H9 (cell line): Measurements from ENCODE around the gene FREM1. TPM values are rescaled to one million over a fixed set of nuclear protein-coding genes. Genes with fewer than 3 reads are reported as not detected.

Source experiments
- DNase-seq: peaks from one replicate; pipeline ENCODE4 v3.0.0-alpha.2; 2017
- H2AFZ ChIP-seq: one replicate; pipeline ENCODE4 v1.6.1; 2013; ENCODE audit warnings: mild to moderate bottlenecking, low read length, control low read depth, moderate library complexity
- H2AK5ac ChIP-seq: 2 replicates; pipeline ENCODE4 v1.6.1; 2013; ENCODE audit warnings: low read length, control low read depth, mixed read lengths; ENCODE audit not compliant: insufficient read length
- H2BK120ac ChIP-seq: one replicate; pipeline ENCODE4 v1.6.1; 2013; ENCODE audit warnings: low read depth, mild to moderate bottlenecking, low read length, control low read depth, inconsistent platforms; ENCODE audit not compliant: poor library complexity, severe bottlenecking
- H2BK12ac ChIP-seq: 2 replicates; pipeline ENCODE4 v1.6.1; 2013; ENCODE audit warnings: low read length, control low read depth, mixed read lengths, low read depth; ENCODE audit not compliant: insufficient read length
- H2BK15ac ChIP-seq: 2 replicates; pipeline ENCODE4 v1.6.1; 2013; ENCODE audit warnings: low read depth, low read length, control low read depth
- H2BK20ac ChIP-seq: one replicate; pipeline ENCODE4 v1.6.1; 2013; ENCODE audit warnings: low read depth, mild to moderate bottlenecking, low read length, control low read depth, inconsistent platforms; ENCODE audit not compliant: poor library complexity, severe bottlenecking
- H2BK5ac ChIP-seq: 2 replicates; pipeline ENCODE4 v1.6.1; 2013; ENCODE audit warnings: low read length, control low read depth, mixed read lengths; ENCODE audit not compliant: insufficient read length
- H3K14ac ChIP-seq: 2 replicates; pipeline ENCODE4 v1.6.1; 2013; ENCODE audit warnings: low read length, control low read depth; ENCODE audit not compliant: insufficient read depth
- H3K18ac ChIP-seq: 2 replicates; pipeline ENCODE4 v1.6.1; 2013; ENCODE audit warnings: low read depth, mild to moderate bottlenecking, mixed read lengths, low read length, control low read depth; ENCODE audit not compliant: insufficient read length
- H3K23ac ChIP-seq: 2 replicates; pipeline ENCODE4 v1.6.1; 2013; ENCODE audit warnings: low read length, control low read depth, mixed read lengths, low read depth; ENCODE audit not compliant: insufficient read length
- H3K23me2 ChIP-seq: 2 replicates; pipeline ENCODE4 v1.6.1; 2013; ENCODE audit warnings: low read depth, mild to moderate bottlenecking, mixed read lengths, low read length, control low read depth; ENCODE audit not compliant: insufficient read length, poor library complexity, severe bottlenecking
- H3K27ac ChIP-seq: 2 replicates; pipeline ENCODE4 v1.5.1; 2013; ENCODE audit warnings: low read length, control low read depth, mixed read lengths, low read depth; ENCODE audit not compliant: insufficient read length
- H3K27me3 ChIP-seq: 2 replicates; pipeline ENCODE4 v1.6.1; 2013; ENCODE audit warnings: low read length, control low read depth, inconsistent platforms; ENCODE audit not compliant: insufficient read depth
- H3K4ac ChIP-seq: 2 replicates; pipeline ENCODE4 v1.6.1; 2013; ENCODE audit warnings: low read depth, mild to moderate bottlenecking, control low read depth, inconsistent platforms, low read length, moderate library complexity
- H3K4me1 ChIP-seq: 2 replicates; pipeline ENCODE4 v1.6.1; 2013; ENCODE audit warnings: low read length, control low read depth, inconsistent platforms; ENCODE audit not compliant: insufficient read depth
- H3K4me2 ChIP-seq: 2 replicates; pipeline ENCODE4 v1.6.1; 2013; ENCODE audit warnings: low read length, control low read depth, mixed read lengths; ENCODE audit not compliant: insufficient read length, insufficient read depth
- H3K56ac ChIP-seq: 2 replicates; pipeline ENCODE4 v1.6.1; 2013; ENCODE audit warnings: low read depth, mild to moderate bottlenecking, mixed read lengths, low read length, control low read depth; ENCODE audit not compliant: insufficient read length
- H3K79me1 ChIP-seq: 2 replicates; pipeline ENCODE4 v1.6.1; 2013; ENCODE audit warnings: low read depth, mild to moderate bottlenecking, moderate library complexity, low read length, control low read depth, inconsistent platforms; ENCODE audit not compliant: insufficient read depth, poor library complexity, severe bottlenecking
- H3K79me2 ChIP-seq: 2 replicates; pipeline ENCODE4 v1.6.1; 2013; ENCODE audit warnings: low read length, control low read depth, inconsistent platforms; ENCODE audit not compliant: insufficient read depth
- H3K9ac ChIP-seq: 2 replicates; pipeline ENCODE4 v1.6.1; 2013; ENCODE audit warnings: low read length, control low read depth, mixed read lengths; ENCODE audit not compliant: insufficient read length; ENCODE audit errors: extremely low read depth
- H3K9me3 ChIP-seq: one replicate; pipeline ENCODE4 v1.6.1; 2013; ENCODE audit warnings: low read depth, low read length, inconsistent platforms; ENCODE audit not compliant: control insufficient read depth
- H3T11ph ChIP-seq: one replicate; pipeline ENCODE4 v1.6.1; 2013; ENCODE audit warnings: mild to moderate bottlenecking, low read length, control low read depth, inconsistent platforms
- H4K20me1 ChIP-seq: one replicate; pipeline ENCODE4 v1.6.1; 2013; ENCODE audit not compliant: control insufficient read depth, insufficient read length, insufficient read depth
- H4K5ac ChIP-seq: 2 replicates; pipeline ENCODE4 v1.6.1; 2013; ENCODE audit warnings: low read depth, mild to moderate bottlenecking, mixed read lengths, low read length, control low read depth; ENCODE audit not compliant: insufficient read length
- H4K8ac ChIP-seq: replicated peaks from 2 replicates; pipeline ENCODE4 v1.6.1; 2013; ENCODE audit warnings: low read length, control low read depth, mixed read lengths, low read depth; ENCODE audit not compliant: insufficient read length
- H4K91ac ChIP-seq: 2 replicates; pipeline ENCODE4 v1.6.1; 2013; ENCODE audit warnings: low read depth, mild to moderate bottlenecking, moderate library complexity, mixed read lengths, low read length, control low read depth; ENCODE audit not compliant: insufficient read length
- H3K27ac Mint-ChIP-seq, 3 experiments: 2 replicates in 2 of 3; 3 replicates in 1 of 3; pipeline ENCODE4 v1.8.0; 2020 to 2021; ENCODE audit warnings: mixed read lengths in 3 of 3, mild to moderate bottlenecking in 1 of 3, moderate library complexity in 1 of 3
- H3K27me3 Mint-ChIP-seq: 2 replicates; pipeline ENCODE4 v1.8.0; 2021; ENCODE audit warnings: low read depth, mild to moderate bottlenecking, moderate library complexity, mixed read lengths
- H3K36me3 Mint-ChIP-seq, 3 experiments: 2 replicates in 2 of 3; 3 replicates in 1 of 3; pipeline ENCODE4 v1.8.0; 2020 to 2021; ENCODE audit warnings: low read depth in 3 of 3, mixed read lengths in 3 of 3; ENCODE audit not compliant: insufficient read depth in 1 of 3
- H3K4me1 Mint-ChIP-seq, 2 experiments: 2 replicates each; pipeline ENCODE4 v1.8.0; 2020; ENCODE audit warnings: mixed read lengths in 2 of 2
- H3K4me3 Mint-ChIP-seq, 2 experiments: 2 replicates in 1 of 2; 3 replicates in 1 of 2; pipeline ENCODE4 v1.8.0; 2020 to 2021; ENCODE audit warnings: mild to moderate bottlenecking in 2 of 2, mixed read lengths in 2 of 2, moderate library complexity in 1 of 2
- H3K9me3 Mint-ChIP-seq, 2 experiments: 2 replicates in 1 of 2; 3 replicates in 1 of 2; pipeline ENCODE4 v1.8.0; 2020; ENCODE audit warnings: mild to moderate bottlenecking in 2 of 2, mixed read lengths in 2 of 2, moderate library complexity in 1 of 2
- CTCF ChIP-seq: fragments of 200-600 bp; sonication (generic); conservative IDR thresholded peaks from 3 replicates; pipeline ENCODE4 v1.8.0; 2021; ENCODE audit warnings: antibody characterized with exemption, mild to moderate bottlenecking
- WGBS: extraction: QIAGEN DNeasy Blood & Tissue Kit; methylation state at CpG from one replicate; pipeline ENCODE4 v1.1.7; 2013; ENCODE audit warnings: missing lambda C conversion rate, low lambda C conversion rate, mixed read lengths; ENCODE audit not compliant: insufficient read length; ENCODE audit errors: extremely low coverage; 5-methylcytosine and 5-hydroxymethylcytosine counted together
- total RNA-seq: library from RNA; stranded (reverse); gene quantifications from 2 replicates; pipeline ENCODE4 v1.2.1, GENCODE V29; 2021

FREM1 gene
- total RNA-seq, 1 experiment from 2014 or later: 0.44 TPM

GRCh38 chr9:14846871-14847311 is 63.3 kb downstream of the FREM1 start:
- Histone ChIP-seq H3K79me1 (no peaks in the 10 kb centered on the region), H3K23me2 (no peaks in the 10 kb centered on the region), H3K9me3 (no peaks in the 10 kb centered on the region), H3K56ac (no peak overlapping the region), H3K4ac (no peak overlapping the region), H4K91ac (no peak overlapping the region), H3K4me2 (no peak overlapping the region), H2BK20ac (no peak overlapping the region), H3K18ac (no peak overlapping the region), H2BK120ac (no peak overlapping the region), H2BK5ac (no peak overlapping the region), H2AK5ac (no peak overlapping the region), H4K5ac (no peak overlapping the region), H3T11ph (no peak overlapping the region), H4K20me1 (no peaks in the 10 kb centered on the region), H3K27me3 (no peaks in the 10 kb centered on the region), H3K79me2 (no peaks in the 10 kb centered on the region), H2BK15ac (no peak overlapping the region), H3K23ac (no peak overlapping the region), H2BK12ac (no peak overlapping the region), H2AFZ (no peak overlapping the region), H4K8ac (no peak overlapping the region), H3K4me1 (no peaks in the 10 kb centered on the region), H3K14ac (no peak overlapping the region), H3K27ac (no peak overlapping the region), H3K9ac (no peak overlapping the region)
- peak; percentile 92 for TF ChIP-seq CTCF
- no peak overlapping the region for H3K27ac Mint-ChIP-seq
- WGBS: no CpG with 5 or more reads among the region's 3 CpGs
- DNase-seq: peak; percentile 91
- peaks cover 0 to 5% of the 10 kb centered on the region in 2 experiments; a peak in 2 of 5 replicates for H3K9me3 Mint-ChIP-seq
- H3K36me3 Mint-ChIP-seq: peaks cover 0 to 9% (median 5%) of the 10 kb centered on the region in 3 experiments; a peak in 3 of 7 replicates
- H3K4me1 Mint-ChIP-seq: no peaks in the 10 kb centered on the region
- no peaks in the 10 kb centered on the region; the same call in 1 of the 2 replicates for H3K27me3 Mint-ChIP-seq
- H3K4me3 Mint-ChIP-seq: no peak overlapping the region
